GM21737 (cell line): Measurements from ENCODE around the gene POLG.

ENCODE experiments used
- ATAC-seq: cut with Tn5 transposase; IDR thresholded peaks from one replicate; pipeline ENCODE4 v1.9.1; 2021; ENCODE audit warnings: mild to moderate bottlenecking, moderate library complexity; ENCODE audit not compliant: unreplicated experiment

POLG gene

DNA sequence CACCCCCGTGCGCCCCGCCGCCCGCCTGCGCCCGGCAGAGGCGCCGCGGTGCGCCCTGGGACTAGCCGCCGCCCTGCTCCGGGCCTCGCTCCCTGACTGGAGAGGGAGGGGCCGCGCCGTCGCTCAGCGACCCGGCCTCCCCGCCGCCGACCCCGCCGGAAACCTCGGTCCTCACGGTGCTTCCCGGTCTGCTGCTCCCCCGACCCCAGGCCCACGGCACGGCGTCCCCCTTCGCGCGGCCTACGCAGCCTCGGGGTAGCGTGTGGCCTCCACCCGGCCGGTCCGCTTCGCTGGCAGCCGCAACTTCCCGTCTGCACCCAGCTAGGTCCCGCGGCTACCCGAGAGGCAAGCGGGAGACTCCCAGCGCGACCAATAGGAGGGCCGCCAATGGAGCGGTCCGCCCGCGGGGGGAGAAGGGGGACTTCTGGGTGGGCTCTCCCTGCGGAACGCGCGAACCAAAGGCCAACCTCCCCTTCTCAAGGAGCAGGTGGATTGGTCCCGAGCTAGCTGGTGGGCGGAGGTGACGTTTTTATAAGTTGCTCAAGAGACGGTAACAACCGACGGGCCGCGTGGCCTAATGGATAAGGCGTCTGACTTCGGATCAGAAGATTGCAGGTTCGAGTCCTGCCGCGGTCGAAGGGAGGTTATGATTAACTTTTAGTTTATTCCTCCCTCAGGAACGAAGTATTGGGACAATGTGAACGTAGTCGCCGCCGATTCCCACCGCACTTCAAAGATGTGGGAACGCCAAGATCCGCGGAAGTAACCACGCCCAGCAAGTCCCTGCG is at the start of gene POLG:
Gene POLG (minus strand): TSS at position 315 of the 788 bp plus-strand sequence. CDS start 1,070 bp downstream, outside the sequence.
- ATAC-seq, result peak; percentile 92

- no peak for ATAC-seq
Measured at GRCh38 chr15:89384176-89384604, 49.6 kb upstream of the POLG start.

- ATAC-seq, result no peak
Measured at GRCh38 chr15:89383365-89384175, 48.9 kb upstream of the POLG start.

GRCh38 chr15:89381888-89382686 is 47.5 kb upstream of the POLG start:
- no peak for ATAC-seq

- no peak for ATAC-seq
Measured at GRCh38 chr15:89381331-89381730, 46.7 kb upstream of the POLG start.

- no peak for ATAC-seq
Measured at GRCh38 chr15:89379818-89380217, 45.2 kb upstream of the POLG start.

DNA sequence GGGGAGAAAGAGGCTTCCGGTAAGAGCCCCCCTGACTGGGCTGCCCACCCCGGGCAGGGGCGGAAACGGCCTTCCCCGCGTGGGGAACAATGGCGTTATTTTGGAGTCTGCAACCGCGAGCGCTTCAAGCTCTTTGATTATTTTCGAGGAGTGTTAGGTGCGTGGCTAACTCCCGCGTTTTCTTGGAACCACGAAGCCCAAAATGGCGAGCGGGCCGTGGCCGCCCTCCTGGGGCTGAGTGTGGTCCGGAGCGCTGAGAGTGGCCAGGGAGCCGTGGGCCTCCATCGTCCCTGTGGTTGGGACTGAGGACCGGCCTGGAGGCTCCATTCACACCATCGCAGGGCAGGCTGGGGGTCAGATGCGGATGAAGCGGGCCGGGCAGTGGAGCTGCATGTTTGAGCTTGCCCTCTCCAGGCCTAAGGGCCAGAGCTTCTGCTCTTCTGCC is 44.6 kb upstream of the POLG start:
- ATAC-seq, result no peak

DNA sequence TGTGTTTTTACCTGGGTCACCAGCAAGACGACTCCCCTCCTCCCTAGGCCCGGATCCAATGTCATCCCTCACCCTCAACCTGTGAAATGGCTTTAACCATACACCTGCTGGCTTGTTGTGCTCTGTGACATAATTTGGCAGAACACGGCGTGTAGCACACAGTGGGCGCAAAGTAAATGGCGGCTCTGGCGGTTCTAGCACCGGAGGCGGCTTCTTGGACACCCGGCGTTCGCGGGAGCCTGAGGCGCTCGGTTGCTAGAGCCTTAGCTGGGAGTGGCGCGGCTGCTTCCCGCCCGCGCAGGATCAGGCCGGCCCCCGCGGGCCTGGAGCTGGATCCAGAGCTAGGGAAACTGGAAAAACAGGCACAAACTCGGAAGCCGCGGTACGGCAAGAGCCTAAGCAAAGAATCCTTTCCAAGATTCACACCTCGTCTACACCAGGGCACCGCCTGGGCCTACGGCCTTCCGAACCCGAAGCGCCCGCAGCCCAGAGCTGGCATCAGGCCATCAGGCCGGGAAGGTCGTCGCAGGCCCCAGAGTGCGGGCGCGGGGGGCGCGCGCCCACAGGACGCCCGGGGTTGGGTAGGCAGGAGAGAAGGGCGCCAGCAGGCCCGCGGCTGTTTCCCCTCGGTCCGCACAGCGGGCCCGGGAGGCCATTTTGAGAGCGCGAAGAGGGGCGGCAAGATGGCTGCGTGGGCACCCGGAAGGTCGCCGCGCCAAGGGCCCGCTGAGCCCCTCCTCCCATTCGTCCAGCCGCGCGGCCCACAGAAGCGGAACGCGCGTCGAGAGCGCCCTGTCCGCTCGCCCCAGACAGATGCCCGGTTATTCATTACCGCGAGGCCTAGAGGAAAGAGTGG is 43.9 kb upstream of the POLG start:
- ATAC-seq, result no peak

GRCh38 chr15:89377842-89378295 is 43.2 kb upstream of the POLG start:
- ATAC-seq, result no peak

DNA sequence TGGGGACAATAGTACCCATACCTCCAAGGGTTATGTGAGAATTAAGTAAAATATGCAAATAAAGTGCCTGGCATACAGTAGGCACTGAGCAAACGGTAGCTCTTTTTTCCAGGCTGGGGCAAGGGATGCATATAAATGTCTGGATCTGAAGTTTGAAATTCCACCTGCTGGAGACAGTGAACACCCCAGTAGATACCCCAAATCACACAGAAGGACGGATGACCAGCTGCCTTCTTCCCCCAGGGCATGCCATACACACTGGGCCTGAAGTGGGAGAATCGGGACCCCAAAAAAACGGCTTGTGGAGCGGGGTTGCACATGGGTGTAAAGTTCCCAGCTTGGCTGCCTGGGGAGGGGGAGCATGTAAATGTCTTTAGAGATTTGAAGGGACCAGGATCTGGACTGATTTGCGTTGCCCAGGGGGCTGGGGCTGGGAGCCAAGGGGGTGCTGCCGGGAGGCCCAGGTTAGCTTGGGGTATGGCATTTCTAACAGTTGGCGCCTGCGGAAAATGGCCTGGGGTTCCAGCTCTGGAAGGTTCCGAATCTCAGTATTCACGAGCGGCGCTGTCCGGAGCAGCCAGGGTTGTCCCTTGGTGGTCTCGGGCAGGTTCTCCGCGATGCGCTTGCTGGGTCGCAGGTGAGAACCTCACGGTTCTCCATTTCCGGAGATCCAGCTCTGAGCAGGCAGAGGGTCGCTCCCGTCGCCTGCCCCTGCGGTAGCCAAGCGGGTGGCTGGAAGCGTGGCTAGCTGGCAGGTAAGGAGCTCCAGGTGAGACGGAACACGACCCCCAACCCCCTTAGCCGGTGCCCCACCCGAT is 42.6 kb upstream of the POLG start:
- no peak for ATAC-seq

DNA sequence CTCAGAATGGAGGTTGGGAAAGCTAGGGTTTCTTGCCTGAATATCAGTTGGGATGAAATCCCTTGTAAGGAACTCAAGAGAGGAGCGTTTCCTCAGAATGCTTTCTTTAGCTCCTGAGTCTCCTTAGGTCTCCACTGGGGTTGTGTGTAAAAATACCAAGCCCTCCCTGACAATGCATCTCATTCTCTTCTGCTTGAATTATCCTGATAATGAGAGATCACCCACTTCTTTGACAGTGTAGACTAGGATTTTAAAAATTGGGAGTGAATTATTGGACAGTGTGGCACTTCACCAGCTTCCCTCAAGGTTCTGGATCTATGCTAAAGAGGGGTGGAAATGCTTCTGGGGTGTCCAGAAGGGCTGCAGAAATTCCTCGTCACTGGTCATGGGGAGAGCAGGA is 41.8 kb upstream of the POLG start:
- no peak for ATAC-seq

GRCh38 chr15:89375093-89376005 is 40.7 kb upstream of the POLG start:
- no peak for ATAC-seq

DNA sequence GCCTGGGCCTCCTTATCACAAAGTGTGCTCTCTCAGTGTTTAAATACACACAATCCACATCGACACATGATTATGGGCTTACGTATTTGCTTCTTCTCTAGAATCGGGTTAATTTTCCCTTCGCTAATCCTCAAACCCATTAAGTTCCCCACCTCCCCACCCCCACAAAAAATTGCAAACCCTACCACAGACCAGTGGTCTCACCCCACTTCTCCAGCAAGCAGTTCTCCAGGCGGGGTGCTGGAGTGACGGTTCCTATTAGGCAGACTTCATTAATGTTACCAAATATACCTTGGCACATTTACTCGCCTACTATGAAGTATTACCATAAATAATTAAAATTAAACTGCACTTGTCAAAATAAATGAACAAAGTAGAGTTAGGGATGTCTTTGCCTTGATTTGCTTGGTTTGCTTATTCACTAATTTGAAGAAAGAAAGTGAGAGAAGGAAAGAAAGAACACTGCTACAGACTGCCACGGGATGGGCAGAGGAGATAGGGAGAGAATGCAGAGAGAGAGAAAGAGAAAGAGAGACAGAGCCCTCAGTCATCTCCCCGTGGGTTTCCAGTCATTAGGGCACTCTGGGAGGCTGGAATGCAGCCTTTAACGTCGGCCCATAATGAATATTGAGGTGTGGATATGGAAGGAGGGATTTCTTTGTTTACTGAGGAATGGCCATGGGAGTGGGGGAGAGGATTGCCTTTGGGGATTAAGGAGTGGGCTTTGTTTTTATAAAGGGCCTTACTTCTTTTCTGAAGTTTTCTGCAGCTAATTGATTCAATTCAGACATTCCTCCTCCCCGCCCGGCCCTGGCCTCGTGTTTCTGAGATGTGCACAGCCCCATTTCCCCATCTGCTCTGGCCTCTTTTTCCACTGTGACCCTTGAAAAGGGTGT is 39.7 kb upstream of the POLG start:
- no peak for ATAC-seq

- ATAC-seq, result no peak
Measured at GRCh38 chr15:89372069-89372935, 37.7 kb upstream of the POLG start.

- no peak for ATAC-seq
Measured at GRCh38 chr15:89371228-89372044, 36.8 kb upstream of the POLG start.

DNA sequence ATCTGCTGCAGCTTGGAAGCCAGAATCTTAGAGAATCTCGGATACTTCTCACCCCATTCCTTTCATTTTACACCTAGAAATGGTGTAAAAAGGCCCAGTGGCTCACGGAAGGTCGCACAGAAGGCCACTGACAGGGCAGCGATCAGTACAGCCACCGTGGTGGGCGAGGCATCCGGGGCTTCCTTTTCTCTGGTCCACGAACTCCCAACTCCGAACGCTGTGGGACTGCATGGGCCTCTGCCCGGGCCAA is 36.3 kb upstream of the POLG start:
- no peak for ATAC-seq
